ENCODE results near the gene TADA2B.
"Not testable (repeated sequence)": the region's sequence is repeated elsewhere in the genome, so short reads cannot be mapped to it uniquely, and the experiment has no call there.

TADA2B gene

DNA sequence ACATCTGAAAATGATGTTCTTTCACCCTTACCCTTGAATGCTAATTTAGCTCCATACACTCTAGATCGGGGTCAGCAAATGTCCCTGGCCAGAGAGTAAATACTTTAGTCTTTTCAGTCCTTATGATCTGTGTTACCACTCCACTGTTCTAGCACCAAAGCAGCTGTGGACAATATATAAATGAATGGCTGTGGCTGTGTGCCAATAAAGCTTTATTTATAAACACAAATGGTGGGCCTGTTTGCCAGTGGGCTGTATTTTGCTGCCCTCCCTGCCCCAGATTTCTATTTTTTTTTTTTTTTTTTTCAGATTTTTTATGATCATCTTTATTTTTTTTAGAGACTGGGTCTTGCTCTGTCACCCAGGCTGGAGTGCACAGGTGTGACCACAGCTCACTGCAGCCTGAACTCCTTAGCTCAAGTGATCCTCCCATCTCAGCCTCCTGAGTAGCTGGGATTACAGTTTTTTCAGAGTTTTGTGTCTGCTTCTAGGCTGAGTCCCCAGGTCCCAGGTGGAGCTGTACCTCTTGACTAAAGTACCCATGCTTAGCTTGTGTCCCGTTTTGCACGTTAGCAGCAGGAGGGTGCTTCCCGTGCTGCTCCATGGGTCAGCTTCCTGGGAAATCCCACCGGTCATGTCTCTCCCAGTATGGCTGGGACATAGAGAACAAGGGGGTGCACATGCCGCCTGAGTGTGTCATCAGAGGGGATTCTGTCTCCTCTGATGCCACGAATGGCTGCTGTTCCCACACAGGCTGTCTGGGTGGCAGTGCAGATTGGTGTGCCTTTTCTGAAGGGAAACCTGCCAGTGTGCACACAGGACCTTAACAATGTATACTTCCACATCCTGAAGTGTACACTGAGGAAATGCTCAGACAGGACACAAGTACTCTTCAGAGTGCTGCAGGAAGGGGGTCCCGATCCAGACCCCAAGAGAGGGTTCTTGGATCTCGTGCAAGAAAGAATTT, 40.7 kb downstream of the TADA2B start:
- no peak for DNase-seq

GRCh38 chr4:7084564-7084961, 41.4 kb downstream of the TADA2B start:
- DNase-seq: not testable (repeated sequence)

GRCh38 chr4:7086384-7086783, 43.2 kb downstream of the TADA2B start:
- DNase-seq: no peak

GRCh38 chr4:7087036-7087435, 43.9 kb downstream of the TADA2B start:
- no peak for DNase-seq

- no peak for DNase-seq
Measured at GRCh38 chr4:7089213-7089986, 46.2 kb downstream of the TADA2B start.

GRCh38 chr4:7092026-7092425, 48.9 kb downstream of the TADA2B start:
- DNase-seq: no peak

DNA sequence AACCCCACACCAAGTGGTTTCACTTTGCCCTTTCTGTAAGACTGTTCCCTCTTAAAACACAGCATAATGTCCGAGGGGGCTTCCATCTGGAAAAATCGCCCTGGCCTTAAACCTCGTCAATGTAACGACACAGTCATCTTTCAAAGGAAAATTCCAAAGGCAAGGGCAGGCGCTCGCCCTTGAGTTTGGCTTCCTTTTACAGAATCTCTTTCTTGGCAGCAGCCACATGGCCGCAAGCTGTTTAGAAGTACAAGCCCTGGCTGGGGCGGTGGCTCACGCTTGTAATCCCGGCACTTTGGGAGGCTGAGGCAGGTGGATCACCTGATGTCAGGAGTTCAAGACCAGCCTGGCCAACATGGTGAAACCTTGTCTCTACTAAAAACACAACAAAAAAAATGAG, 51.7 kb downstream of the TADA2B start:
- DNase-seq: no peak

- DNase-seq: no peak
Measured at GRCh38 chr4:7095611-7096155, 52.5 kb downstream of the TADA2B start.

DNA sequence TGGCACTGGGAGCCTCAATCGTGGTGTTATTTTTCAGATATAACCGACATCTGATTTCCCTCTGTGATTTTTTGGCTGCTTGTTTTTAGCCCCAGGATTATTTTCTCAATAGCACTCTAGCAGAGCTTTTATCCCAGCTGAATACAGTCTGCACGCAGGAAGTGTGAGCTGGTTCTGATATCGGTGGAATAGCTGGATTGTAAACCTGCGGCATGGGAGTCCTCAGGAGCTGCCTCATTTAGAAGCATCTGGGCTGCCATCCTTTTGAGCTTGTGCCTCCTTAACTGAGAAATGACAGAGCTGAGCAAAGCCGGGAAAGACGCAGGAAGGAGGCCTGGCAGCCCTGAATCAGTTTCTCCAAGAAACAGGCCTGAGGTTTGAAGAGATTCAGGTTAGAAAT, 53.1 kb downstream of the TADA2B start:
- DNase-seq: no peak

- peak; percentile 60 for DNase-seq
Measured at GRCh38 chr4:7101692-7102515, 58.7 kb downstream of the TADA2B start.

DNA sequence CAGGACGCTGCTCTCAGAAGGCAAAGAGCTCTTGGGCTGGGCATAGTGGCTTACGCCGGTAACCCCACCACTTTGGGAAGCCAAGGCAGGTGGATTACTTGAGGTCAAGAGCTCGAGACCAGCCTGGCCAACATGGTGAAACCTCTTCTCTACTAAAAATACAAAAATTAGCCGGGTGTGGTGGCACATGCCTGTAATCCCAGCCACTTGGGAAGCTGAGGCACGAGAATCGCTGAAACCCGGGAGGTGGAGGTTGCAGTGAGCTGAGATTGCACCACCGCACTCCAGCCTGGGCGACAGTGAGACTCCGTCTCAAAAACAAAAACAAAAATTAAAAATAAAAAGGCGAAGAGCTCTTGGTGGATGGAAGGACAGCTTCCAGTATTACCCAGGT, 59.3 kb downstream of the TADA2B start:
- not testable (repeated sequence) for DNase-seq

DNA sequence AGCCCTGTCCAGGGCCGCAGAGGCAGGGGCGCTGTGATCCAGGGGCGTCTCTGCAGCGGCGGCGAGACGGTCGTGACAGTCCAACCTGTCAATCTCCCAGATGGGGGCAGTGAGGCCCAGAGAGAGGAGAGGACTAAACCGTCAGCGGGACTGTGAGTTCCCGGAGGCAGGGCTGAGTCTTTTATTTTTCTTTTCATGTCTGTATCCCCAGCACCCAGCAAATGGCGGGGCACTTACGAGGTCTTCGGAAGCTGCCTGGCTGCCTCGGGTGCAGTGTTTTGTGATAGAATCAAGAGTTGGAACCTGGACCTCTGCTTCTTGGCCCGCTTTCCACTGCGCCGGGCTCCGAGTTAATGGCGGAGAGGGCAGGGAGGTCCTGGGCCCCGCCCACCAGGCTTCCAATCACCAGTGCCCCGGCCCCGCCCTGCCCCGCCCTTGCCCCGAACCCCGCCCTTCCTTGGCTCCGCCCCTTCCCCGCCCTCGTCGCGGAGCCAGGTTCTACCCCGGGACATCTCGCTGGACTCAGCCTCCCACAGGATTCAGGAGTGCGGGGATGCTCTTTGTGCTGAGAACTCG, 59.9 kb downstream of the TADA2B start:
- peak; percentile 69 for DNase-seq

- no peak for DNase-seq
Measured at GRCh38 chr4:7103607-7104365, 60.6 kb downstream of the TADA2B start.

- DNase-seq: no peak
Measured at GRCh38 chr4:7104366-7105031, 61.3 kb downstream of the TADA2B start.

- no peak for DNase-seq
Measured at GRCh38 chr4:7105276-7105675, 62.1 kb downstream of the TADA2B start.

GRCh38 chr4:7107166-7107905, 64.2 kb downstream of the TADA2B start:
- DNase-seq: no peak
